Activated T-cell treated with anti-CD3 and anti-CD28 coated beads, Interleukin-2, amount 50 U/mL, for 48 hours (primary cell): ENCODE measurements around the gene CD164.
A peak's percentile ranks its signal among the peaks of the same experiment; 100 is the strongest.
"Not testable (repeated sequence)": the region's sequence is repeated elsewhere in the genome, so short reads cannot be mapped to it uniquely, and the experiment has no call there.

Experiments used
- DNase-seq, 2 experiments: peaks; one replicate each; pipeline ENCODE4 v3.0.0-alpha.2; 2020

CD164 gene

GRCh38 chr6:109373762-109374161 is 8.5 kb downstream of the CD164 start:
- peak; percentile 55 to 63 for DNase-seq

GRCh38 chr6:109373331-109373730 is 8.9 kb downstream of the CD164 start:
- peak; percentile 46 to 49 for DNase-seq

- DNase-seq, result no peak
Observed at GRCh38 chr6:109372130-109372529, 10.1 kb downstream of the CD164 start.

GRCh38 chr6:109370792-109371191 is 11.5 kb downstream of the CD164 start:
- no peak for DNase-seq

- DNase-seq, result no peak
Observed at GRCh38 chr6:109370336-109370735, 11.9 kb downstream of the CD164 start.

GRCh38 chr6:109369728-109370127 is 12.5 kb downstream of the CD164 start:
- no peak for DNase-seq

- DNase-seq, result not testable (repeated sequence)
Observed at GRCh38 chr6:109364382-109365078, 17.7 kb downstream of the CD164 start.

- DNase-seq, result no peak
Observed at GRCh38 chr6:109363753-109364152, 18.5 kb downstream of the CD164 start.

- no peak for DNase-seq
Observed at GRCh38 chr6:109362102-109362884, 20.0 kb downstream of the CD164 start.

GRCh38 chr6:109360791-109361190 is 21.5 kb downstream of the CD164 start:
- DNase-seq, result no peak

GRCh38 chr6:109360281-109360680 is 22.0 kb downstream of the CD164 start:
- DNase-seq, result no peak

- DNase-seq, result no peak
Observed at GRCh38 chr6:109359248-109359647, 23.0 kb downstream of the CD164 start.

- DNase-seq, result no peak
Observed at GRCh38 chr6:109358204-109358603, 24.1 kb downstream of the CD164 start.

- no peak for DNase-seq
Observed at GRCh38 chr6:109356237-109356636, 26.0 kb downstream of the CD164 start.

GRCh38 chr6:109351231-109352130 is 30.8 kb downstream of the CD164 start:
- no peak for DNase-seq

GRCh38 chr6:109349419-109349987 is 32.8 kb downstream of the CD164 start:
- no peak for DNase-seq

GRCh38 chr6:109348226-109348625 is 34.0 kb downstream of the CD164 start:
- no peak for DNase-seq

- no peak for DNase-seq
Observed at GRCh38 chr6:109347779-109348178, 34.5 kb downstream of the CD164 start.

GRCh38 chr6:109345986-109346385 is 36.3 kb downstream of the CD164 start:
- no peak for DNase-seq

- no peak for DNase-seq
Observed at GRCh38 chr6:109344226-109344625, 38.0 kb downstream of the CD164 start.

- no peak for DNase-seq
Observed at GRCh38 chr6:109343518-109343917, 38.7 kb downstream of the CD164 start.

GRCh38 chr6:109342911-109343310 is 39.4 kb downstream of the CD164 start:
- DNase-seq, result no peak

GRCh38 chr6:109342506-109342905 is 39.8 kb downstream of the CD164 start:
- DNase-seq, result no peak
